HEK293 (cell line): ENCODE results near the gene MAU2.

Experiments used
- MZF1 ChIP-seq: fragments of 450-650 bp; formaldehyde crosslinking; IDR thresholded peaks from 2 replicates; pipeline ENCODE4 v1.5.1; 2017; ENCODE audit warnings: missing biosample characterization, missing genetic modification characterization, borderline replicate concordance
- ZBTB7A ChIP-seq: fragments of 450-650 bp; formaldehyde crosslinking; IDR thresholded peaks from 2 replicates; pipeline ENCODE4 v1.5.1; 2016; ENCODE audit warnings: low read depth, missing biosample characterization, missing genetic modification characterization
- ZFP37 ChIP-seq: fragments of 450-650 bp; formaldehyde crosslinking; IDR thresholded peaks from 2 replicates; pipeline ENCODE4 v1.5.1; 2016; ENCODE audit warnings: missing biosample characterization, missing genetic modification characterization
- ZNF274 ChIP-seq, 2 experiments: fragments of 200-500 bp in 1 of 2; fragments of 450-650 bp in 1 of 2; sonication (Bioruptor generic) in 1 of 2; formaldehyde crosslinking in 1 of 2; IDR thresholded peaks; 2 replicates each; pipeline versions ENCODE4 v1.5.1 to v1.6.1; 2014 to 2016; ENCODE audit warnings: borderline replicate concordance in 1 of 2, inconsistent platforms in 1 of 2, low read length in 1 of 2, missing biosample characterization in 1 of 2, missing genetic modification characterization in 1 of 2
- ZNF292 ChIP-seq: fragments of 450-650 bp; formaldehyde crosslinking; IDR thresholded peaks from 2 replicates; pipeline ENCODE4 v1.5.1; 2016; ENCODE audit warnings: low read depth, missing biosample characterization, missing genetic modification characterization, borderline replicate concordance
- ZNF350 ChIP-seq: fragments of 450-650 bp; formaldehyde crosslinking; IDR thresholded peaks from 2 replicates; pipeline ENCODE4 v1.5.0; 2017; ENCODE audit warnings: missing biosample characterization, mild to moderate bottlenecking, missing genetic modification characterization
- ZNF354C ChIP-seq: fragments of 450-650 bp; formaldehyde crosslinking; IDR thresholded peaks from 2 replicates; pipeline ENCODE4 v1.5.1; 2016; ENCODE audit warnings: missing biosample characterization, missing genetic modification characterization, low read depth, borderline replicate concordance
- ZNF530 ChIP-seq: fragments of 450-650 bp; formaldehyde crosslinking; IDR thresholded peaks from 2 replicates; pipeline ENCODE4 v1.5.1; 2016; ENCODE audit warnings: low read depth, missing biosample characterization, missing genetic modification characterization
- ZNF555 ChIP-seq: fragments of 450-650 bp; formaldehyde crosslinking; conservative IDR thresholded peaks from 2 replicates; pipeline ENCODE4 v1.5.1; 2017; ENCODE audit warnings: missing biosample characterization, mild to moderate bottlenecking, missing genetic modification characterization, inconsistent platforms
- TF ChIP-seq, protein P1 (sequence below): fragments of 450-650 bp; formaldehyde crosslinking; IDR thresholded peaks from 2 replicates; pipeline ENCODE4 v1.5.1; 2016; ENCODE audit warnings: missing biosample characterization, missing genetic modification characterization
- TF ChIP-seq, protein P2 (sequence below): fragments of 450-650 bp; formaldehyde crosslinking; IDR thresholded peaks from 2 replicates; pipeline ENCODE4 v1.5.1; 2016; ENCODE audit warnings: missing biosample characterization, missing genetic modification characterization
- TF ChIP-seq, protein P3 (sequence below): fragments of 450-650 bp; formaldehyde crosslinking; IDR thresholded peaks from 2 replicates; pipeline ENCODE4 v1.5.1; 2017; ENCODE audit warnings: missing biosample characterization, missing genetic modification characterization

DNA sequence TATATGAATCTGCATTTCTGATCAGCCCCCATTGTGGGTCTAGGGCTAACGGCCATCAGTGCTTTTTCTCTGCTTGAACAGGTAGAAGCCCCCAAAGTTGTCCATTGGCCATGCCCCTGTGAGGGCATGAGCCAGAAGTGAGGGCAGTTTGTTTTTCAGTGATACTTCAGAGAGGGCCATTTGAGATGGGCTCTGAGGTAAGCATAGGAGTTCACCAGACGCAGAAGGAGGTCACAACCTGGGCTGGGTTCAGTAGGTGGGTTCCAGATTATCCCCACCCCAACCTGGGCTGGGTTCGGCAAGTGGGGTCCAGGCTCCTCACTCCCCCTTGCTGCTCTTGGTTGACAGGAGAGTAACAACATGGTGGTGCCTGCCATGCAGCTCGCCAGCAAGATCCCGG is 33.4 kb downstream of the MAU2 start:
- no peak for TF ChIP-seq MZF1 (tag by site-specific recombination)
- TF ChIP-seq, protein P1, sequence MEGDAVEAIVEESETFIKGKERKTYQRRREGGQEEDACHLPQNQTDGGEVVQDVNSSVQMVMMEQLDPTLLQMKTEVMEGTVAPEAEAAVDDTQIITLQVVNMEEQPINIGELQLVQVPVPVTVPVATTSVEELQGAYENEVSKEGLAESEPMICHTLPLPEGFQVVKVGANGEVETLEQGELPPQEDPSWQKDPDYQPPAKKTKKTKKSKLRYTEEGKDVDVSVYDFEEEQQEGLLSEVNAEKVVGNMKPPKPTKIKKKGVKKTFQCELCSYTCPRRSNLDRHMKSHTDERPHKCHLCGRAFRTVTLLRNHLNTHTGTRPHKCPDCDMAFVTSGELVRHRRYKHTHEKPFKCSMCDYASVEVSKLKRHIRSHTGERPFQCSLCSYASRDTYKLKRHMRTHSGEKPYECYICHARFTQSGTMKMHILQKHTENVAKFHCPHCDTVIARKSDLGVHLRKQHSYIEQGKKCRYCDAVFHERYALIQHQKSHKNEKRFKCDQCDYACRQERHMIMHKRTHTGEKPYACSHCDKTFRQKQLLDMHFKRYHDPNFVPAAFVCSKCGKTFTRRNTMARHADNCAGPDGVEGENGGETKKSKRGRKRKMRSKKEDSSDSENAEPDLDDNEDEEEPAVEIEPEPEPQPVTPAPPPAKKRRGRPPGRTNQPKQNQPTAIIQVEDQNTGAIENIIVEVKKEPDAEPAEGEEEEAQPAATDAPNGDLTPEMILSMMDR (tag by site-specific recombination), result no peak
- no peak for TF ChIP-seq ZNF274 (IDR thresholded peaks at IDR 0.05; ENCODE audit: low read length)
- TF ChIP-seq ZNF274 (tag by site-specific recombination; IDR thresholded peaks at IDR 0.05; ENCODE audit: borderline replicate concordance), result no peak
- TF ChIP-seq ZNF555, result no peak
- TF ChIP-seq, protein P2, sequence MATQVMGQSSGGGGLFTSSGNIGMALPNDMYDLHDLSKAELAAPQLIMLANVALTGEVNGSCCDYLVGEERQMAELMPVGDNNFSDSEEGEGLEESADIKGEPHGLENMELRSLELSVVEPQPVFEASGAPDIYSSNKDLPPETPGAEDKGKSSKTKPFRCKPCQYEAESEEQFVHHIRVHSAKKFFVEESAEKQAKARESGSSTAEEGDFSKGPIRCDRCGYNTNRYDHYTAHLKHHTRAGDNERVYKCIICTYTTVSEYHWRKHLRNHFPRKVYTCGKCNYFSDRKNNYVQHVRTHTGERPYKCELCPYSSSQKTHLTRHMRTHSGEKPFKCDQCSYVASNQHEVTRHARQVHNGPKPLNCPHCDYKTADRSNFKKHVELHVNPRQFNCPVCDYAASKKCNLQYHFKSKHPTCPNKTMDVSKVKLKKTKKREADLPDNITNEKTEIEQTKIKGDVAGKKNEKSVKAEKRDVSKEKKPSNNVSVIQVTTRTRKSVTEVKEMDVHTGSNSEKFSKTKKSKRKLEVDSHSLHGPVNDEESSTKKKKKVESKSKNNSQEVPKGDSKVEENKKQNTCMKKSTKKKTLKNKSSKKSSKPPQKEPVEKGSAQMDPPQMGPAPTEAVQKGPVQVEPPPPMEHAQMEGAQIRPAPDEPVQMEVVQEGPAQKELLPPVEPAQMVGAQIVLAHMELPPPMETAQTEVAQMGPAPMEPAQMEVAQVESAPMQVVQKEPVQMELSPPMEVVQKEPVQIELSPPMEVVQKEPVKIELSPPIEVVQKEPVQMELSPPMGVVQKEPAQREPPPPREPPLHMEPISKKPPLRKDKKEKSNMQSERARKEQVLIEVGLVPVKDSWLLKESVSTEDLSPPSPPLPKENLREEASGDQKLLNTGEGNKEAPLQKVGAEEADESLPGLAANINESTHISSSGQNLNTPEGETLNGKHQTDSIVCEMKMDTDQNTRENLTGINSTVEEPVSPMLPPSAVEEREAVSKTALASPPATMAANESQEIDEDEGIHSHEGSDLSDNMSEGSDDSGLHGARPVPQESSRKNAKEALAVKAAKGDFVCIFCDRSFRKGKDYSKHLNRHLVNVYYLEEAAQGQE (tag by site-specific recombination), result no peak
- TF ChIP-seq ZNF292 (tag by site-specific recombination), result no peak
- no peak for TF ChIP-seq ZFP37 (tag by site-specific recombination)
- no peak for TF ChIP-seq ZNF350 (tag by site-specific recombination)
- TF ChIP-seq ZBTB7A (tag by site-specific recombination), result no peak
- TF ChIP-seq, protein P3, sequence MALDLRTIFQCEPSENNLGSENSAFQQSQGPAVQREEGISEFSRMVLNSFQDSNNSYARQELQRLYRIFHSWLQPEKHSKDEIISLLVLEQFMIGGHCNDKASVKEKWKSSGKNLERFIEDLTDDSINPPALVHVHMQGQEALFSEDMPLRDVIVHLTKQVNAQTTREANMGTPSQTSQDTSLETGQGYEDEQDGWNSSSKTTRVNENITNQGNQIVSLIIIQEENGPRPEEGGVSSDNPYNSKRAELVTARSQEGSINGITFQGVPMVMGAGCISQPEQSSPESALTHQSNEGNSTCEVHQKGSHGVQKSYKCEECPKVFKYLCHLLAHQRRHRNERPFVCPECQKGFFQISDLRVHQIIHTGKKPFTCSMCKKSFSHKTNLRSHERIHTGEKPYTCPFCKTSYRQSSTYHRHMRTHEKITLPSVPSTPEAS (tag by site-specific recombination), result no peak
- TF ChIP-seq ZNF530 (tag by site-specific recombination), result no peak
- TF ChIP-seq ZNF354C, result no peak
